ENCODE measurements around the gene ZNF532.

DNA sequence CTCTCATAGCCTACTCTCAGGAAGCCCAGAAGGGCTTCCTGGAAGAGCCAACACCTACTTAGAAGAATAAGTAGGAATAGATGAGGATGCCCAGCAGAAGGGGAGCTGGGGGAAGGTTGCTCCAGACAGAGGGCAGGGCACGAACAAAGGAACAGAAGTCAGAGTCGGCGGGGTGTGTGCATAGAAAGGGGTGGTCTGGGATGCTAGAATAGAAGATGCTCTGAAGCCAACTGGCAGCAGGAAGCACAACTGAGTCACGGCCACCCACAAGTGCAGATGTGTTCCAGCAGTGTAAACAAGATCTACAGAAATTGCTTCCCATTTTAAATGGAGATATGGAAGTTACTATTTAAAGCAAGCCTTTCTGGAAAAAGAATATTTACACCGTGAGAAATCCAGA, 131.0 kb downstream of the ZNF532 start:
- no peak for TF ChIP-seq CTCF (IDR thresholded peaks at IDR 0.05)
- no peak for TF ChIP-seq ZFX (IDR thresholded peaks at IDR 0.05; ENCODE audit: borderline replicate concordance)
